ENCODE results near the gene SRSF3.
"Not testable (repeated sequence)": the region's sequence is repeated elsewhere in the genome, so short reads cannot be mapped to it uniquely, and the experiment has no call there.

SRSF3 gene

GRCh38 chr6:36563237-36563927 lies 30.8 kb upstream of the SRSF3 start:
- in situ Hi-C loops (cut with HindIII; ENCODE audit: low pct_unique_long_range_greater_than_20kb, low sequenced_read_pairs) = no loop called here
- no peak for DNase-seq (ENCODE audit: low read depth in 1 of 2, low spot score in 1 of 2)
- no peak for TF ChIP-seq JUND (IDR thresholded peaks at IDR 0.05; ENCODE audit: low read depth)

- no peak for DNase-seq (ENCODE audit: low read depth in 1 of 2, low spot score in 1 of 2)
- no peak for TF ChIP-seq JUND (IDR thresholded peaks at IDR 0.05; ENCODE audit: low read depth)
- in situ Hi-C loops (cut with HindIII; ENCODE audit: low pct_unique_long_range_greater_than_20kb, low sequenced_read_pairs) = no loop called here
Observed at GRCh38 chr6:36563928-36564284, 30.3 kb upstream of the SRSF3 start.

- no peak for TF ChIP-seq JUND (IDR thresholded peaks at IDR 0.05; ENCODE audit: low read depth)
- in situ Hi-C loops (cut with HindIII; ENCODE audit: low pct_unique_long_range_greater_than_20kb, low sequenced_read_pairs) = no loop called here
- DNase-seq (ENCODE audit: low read depth in 1 of 2, low spot score in 1 of 2) = no peak
Observed at GRCh38 chr6:36566418-36566905, 27.7 kb upstream of the SRSF3 start.

GRCh38 chr6:36570264-36570663 lies 23.9 kb upstream of the SRSF3 start:
- in situ Hi-C loops (cut with HindIII; ENCODE audit: low pct_unique_long_range_greater_than_20kb, low sequenced_read_pairs) = no loop called here
- TF ChIP-seq JUND (IDR thresholded peaks at IDR 0.05; ENCODE audit: low read depth) = no peak
- no peak for DNase-seq (ENCODE audit: low read depth in 1 of 2, low spot score in 1 of 2)

- in situ Hi-C loops (cut with HindIII; ENCODE audit: low pct_unique_long_range_greater_than_20kb, low sequenced_read_pairs) = no loop called here
- no peak for DNase-seq (ENCODE audit: low read depth in 1 of 2, low spot score in 1 of 2)
- no peak for TF ChIP-seq JUND (IDR thresholded peaks at IDR 0.05; ENCODE audit: low read depth)
Observed at GRCh38 chr6:36571122-36572043, 22.8 kb upstream of the SRSF3 start.

GRCh38 chr6:36572353-36573311 lies 21.5 kb upstream of the SRSF3 start:
- in situ Hi-C loops (cut with HindIII; ENCODE audit: low pct_unique_long_range_greater_than_20kb, low sequenced_read_pairs); DNase-seq (ENCODE audit: low read depth in 1 of 2, low spot score in 1 of 2): not testable (repeated sequence)

GRCh38 chr6:36574679-36575078 lies 19.5 kb upstream of the SRSF3 start:
- in situ Hi-C loops (cut with HindIII; ENCODE audit: low pct_unique_long_range_greater_than_20kb, low sequenced_read_pairs) = no loop called here
- no peak for DNase-seq (ENCODE audit: low read depth in 1 of 2, low spot score in 1 of 2)
- no peak for TF ChIP-seq JUND (IDR thresholded peaks at IDR 0.05; ENCODE audit: low read depth)

GRCh38 chr6:36576578-36576977 lies 17.6 kb upstream of the SRSF3 start:
- no peak for DNase-seq (ENCODE audit: low read depth in 1 of 2, low spot score in 1 of 2)
- TF ChIP-seq JUND (IDR thresholded peaks at IDR 0.05; ENCODE audit: low read depth) = no peak
- in situ Hi-C loops (cut with HindIII; ENCODE audit: low pct_unique_long_range_greater_than_20kb, low sequenced_read_pairs) = no loop called here

GRCh38 chr6:36577301-36577700 lies 16.9 kb upstream of the SRSF3 start:
- in situ Hi-C loops (cut with HindIII; ENCODE audit: low pct_unique_long_range_greater_than_20kb, low sequenced_read_pairs) = no loop called here
- DNase-seq (ENCODE audit: low read depth in 1 of 2, low spot score in 1 of 2) = no peak

GRCh38 chr6:36578030-36578429 lies 16.1 kb upstream of the SRSF3 start:
- DNase-seq (ENCODE audit: low read depth in 1 of 2, low spot score in 1 of 2) = no peak
- no peak for TF ChIP-seq JUND (IDR thresholded peaks at IDR 0.05; ENCODE audit: low read depth)
- in situ Hi-C loops (cut with HindIII; ENCODE audit: low pct_unique_long_range_greater_than_20kb, low sequenced_read_pairs) = no loop called here

More at GRCh38 chr6:36577301-36577700, 16.9 kb upstream of the SRSF3 start:
- TF ChIP-seq JUND (IDR thresholded peaks at IDR 0.05; ENCODE audit: low read depth) = no peak

GRCh38 chr6:36578431-36578830 lies 15.7 kb upstream of the SRSF3 start:
- no peak for TF ChIP-seq JUND (IDR thresholded peaks at IDR 0.05; ENCODE audit: low read depth)
- in situ Hi-C loops (cut with HindIII; ENCODE audit: low pct_unique_long_range_greater_than_20kb, low sequenced_read_pairs) = no loop called here
- no peak for DNase-seq (ENCODE audit: low read depth in 1 of 2, low spot score in 1 of 2)

GRCh38 chr6:36580184-36580526 lies 14.0 kb upstream of the SRSF3 start:
- DNase-seq (ENCODE audit: low read depth in 1 of 2, low spot score in 1 of 2) = no peak
- in situ Hi-C loops (cut with HindIII; ENCODE audit: low pct_unique_long_range_greater_than_20kb, low sequenced_read_pairs) = no loop called here
- no peak for TF ChIP-seq JUND (IDR thresholded peaks at IDR 0.05; ENCODE audit: low read depth)
